PFSK-1 (cell line): Measurements from ENCODE around the gene RASL11A.

Experiments
- FOXP2 ChIP-seq: optimal IDR thresholded peaks from 2 replicates; pipeline ENCODE3; 2011; ENCODE audit warnings: borderline replicate concordance, control low read depth, inconsistent platforms; ENCODE audit not compliant: insufficient read depth; ENCODE audit errors: extremely low read length, extremely low read depth
- POLR2AphosphoS5 ChIP-seq: IDR thresholded peaks from 2 replicates; pipeline ENCODE4 v1.6.1; 2012; ENCODE audit warnings: low read depth, mild to moderate bottlenecking, control low read depth, low read length, moderate library complexity
- SIN3A ChIP-seq: IDR thresholded peaks from 2 replicates; pipeline ENCODE4 v1.6.1; 2012; ENCODE audit warnings: mild to moderate bottlenecking, low read length, moderate library complexity, borderline replicate concordance; ENCODE audit not compliant: insufficient read depth
- TAF1 ChIP-seq: IDR thresholded peaks from 2 replicates; pipeline ENCODE4 v1.6.1; 2012; ENCODE audit warnings: low read length, control low read depth, borderline replicate concordance; ENCODE audit not compliant: insufficient read depth
- TF ChIP-seq, protein P1 (sequence below), 2 experiments: IDR thresholded peaks; 2 replicates each; pipeline versions ENCODE4 v1.6.1 to v1.8.0; 2011 to 2012; ENCODE audit warnings: low read depth in 2 of 2, low read length in 2 of 2, control low read depth in 1 of 2, inconsistent platforms in 1 of 2, mild to moderate bottlenecking in 1 of 2, moderate library complexity in 1 of 2; ENCODE audit not compliant: insufficient read depth in 1 of 2

The RASL11A gene

DNA sequence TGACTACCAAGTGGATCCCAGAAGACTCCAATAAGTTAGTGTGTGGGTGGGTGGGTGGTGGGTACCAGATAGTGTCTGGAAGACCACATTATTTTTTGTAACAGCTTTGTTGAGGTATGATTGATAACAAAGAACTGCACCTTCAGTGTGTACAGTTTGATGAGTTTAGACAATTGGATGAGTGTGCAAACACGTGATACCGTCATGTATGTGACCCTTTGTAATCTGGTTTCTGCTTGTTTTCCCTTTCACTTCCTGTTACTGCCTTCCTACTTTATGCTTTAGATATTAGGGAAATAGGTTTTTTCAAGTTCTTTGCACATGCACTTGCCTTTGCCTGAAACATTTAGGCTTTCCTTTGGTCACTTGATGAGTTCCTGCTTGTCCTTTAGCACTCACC is 10.8 kb upstream of the RASL11A start:
- no peak for TF ChIP-seq SIN3A

DNA sequence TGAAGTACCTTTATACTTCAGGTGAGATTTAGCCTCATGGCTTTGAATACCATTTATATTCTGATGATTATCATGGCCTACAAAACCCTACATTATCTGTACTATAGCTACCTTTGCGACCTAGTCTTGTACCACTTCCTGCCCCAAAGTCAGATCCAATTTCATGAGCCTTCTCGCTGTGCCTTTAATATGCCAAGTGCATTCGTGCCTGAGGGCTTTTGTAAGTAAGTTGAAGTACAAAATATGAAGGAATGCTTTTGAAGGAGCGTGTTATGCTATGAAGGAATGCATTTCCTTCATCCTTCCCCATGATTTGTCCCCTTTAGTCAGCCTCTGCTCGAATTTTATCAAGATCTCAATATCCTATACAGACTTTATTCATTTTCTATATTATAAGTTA is 9.2 kb upstream of the RASL11A start:
- TF ChIP-seq FOXP2 (no peak), SIN3A (no peak), TAF1 (no peak), POLR2AphosphoS5 (no peak)
- TF ChIP-seq, protein P1, sequence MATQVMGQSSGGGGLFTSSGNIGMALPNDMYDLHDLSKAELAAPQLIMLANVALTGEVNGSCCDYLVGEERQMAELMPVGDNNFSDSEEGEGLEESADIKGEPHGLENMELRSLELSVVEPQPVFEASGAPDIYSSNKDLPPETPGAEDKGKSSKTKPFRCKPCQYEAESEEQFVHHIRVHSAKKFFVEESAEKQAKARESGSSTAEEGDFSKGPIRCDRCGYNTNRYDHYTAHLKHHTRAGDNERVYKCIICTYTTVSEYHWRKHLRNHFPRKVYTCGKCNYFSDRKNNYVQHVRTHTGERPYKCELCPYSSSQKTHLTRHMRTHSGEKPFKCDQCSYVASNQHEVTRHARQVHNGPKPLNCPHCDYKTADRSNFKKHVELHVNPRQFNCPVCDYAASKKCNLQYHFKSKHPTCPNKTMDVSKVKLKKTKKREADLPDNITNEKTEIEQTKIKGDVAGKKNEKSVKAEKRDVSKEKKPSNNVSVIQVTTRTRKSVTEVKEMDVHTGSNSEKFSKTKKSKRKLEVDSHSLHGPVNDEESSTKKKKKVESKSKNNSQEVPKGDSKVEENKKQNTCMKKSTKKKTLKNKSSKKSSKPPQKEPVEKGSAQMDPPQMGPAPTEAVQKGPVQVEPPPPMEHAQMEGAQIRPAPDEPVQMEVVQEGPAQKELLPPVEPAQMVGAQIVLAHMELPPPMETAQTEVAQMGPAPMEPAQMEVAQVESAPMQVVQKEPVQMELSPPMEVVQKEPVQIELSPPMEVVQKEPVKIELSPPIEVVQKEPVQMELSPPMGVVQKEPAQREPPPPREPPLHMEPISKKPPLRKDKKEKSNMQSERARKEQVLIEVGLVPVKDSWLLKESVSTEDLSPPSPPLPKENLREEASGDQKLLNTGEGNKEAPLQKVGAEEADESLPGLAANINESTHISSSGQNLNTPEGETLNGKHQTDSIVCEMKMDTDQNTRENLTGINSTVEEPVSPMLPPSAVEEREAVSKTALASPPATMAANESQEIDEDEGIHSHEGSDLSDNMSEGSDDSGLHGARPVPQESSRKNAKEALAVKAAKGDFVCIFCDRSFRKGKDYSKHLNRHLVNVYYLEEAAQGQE (IDR thresholded peaks at IDR 0.05; ENCODE audit: insufficient read depth in 1 of 2, low read depth in 2 of 2, low read length in 2 of 2), result no peak

DNA sequence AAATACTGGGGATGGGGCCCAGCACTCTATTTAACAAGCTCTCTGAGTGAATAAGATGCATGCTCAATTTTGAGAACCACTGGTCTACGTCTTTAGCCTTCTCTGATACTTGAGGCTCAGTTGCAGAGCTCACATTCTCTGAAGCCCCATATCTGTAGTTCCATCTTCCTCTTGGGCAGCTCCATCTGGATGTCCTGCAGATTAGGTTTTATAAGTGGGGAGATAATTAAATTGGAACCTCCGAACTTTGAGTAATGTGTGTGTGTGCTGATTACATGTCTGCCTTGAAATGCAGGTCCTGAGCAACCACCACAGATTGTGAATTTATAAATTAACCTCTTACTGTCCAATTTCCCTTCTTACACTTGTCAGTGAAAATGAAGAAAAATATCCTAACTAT is 7.2 kb upstream of the RASL11A start:
- TF ChIP-seq SIN3A (no peak), TAF1 (no peak), POLR2AphosphoS5 (no peak), FOXP2 (no peak)
- TF ChIP-seq, protein P1 (IDR thresholded peaks at IDR 0.05; ENCODE audit: insufficient read depth in 1 of 2, low read depth in 2 of 2, low read length in 2 of 2), result no peak

DNA sequence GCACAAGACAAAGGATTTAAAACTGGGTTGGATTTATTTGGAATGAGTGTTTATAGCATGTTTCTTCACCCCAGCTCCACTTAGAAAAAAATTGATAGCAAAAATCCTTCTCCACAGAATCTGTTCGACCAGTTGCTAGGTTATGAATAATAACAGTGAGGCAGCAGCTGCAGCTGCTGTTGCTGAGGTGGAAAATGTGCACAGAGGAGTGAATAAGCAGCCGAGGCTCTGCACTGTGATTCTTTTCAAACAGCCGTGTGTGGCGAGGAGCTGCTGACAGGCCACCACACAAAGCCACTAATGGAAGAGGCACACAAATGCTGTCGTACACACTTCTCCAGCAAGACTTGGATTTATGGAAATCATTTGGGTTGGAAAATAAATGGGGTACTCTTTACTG is 6.4 kb upstream of the RASL11A start:
- no peak for TF ChIP-seq POLR2AphosphoS5
- TF ChIP-seq SIN3A, result no peak
- no peak for TF ChIP-seq TAF1
- no peak for TF ChIP-seq FOXP2
- TF ChIP-seq, protein P1 (IDR thresholded peaks at IDR 0.05; ENCODE audit: insufficient read depth in 1 of 2, low read depth in 2 of 2, low read length in 2 of 2), result no peak

DNA sequence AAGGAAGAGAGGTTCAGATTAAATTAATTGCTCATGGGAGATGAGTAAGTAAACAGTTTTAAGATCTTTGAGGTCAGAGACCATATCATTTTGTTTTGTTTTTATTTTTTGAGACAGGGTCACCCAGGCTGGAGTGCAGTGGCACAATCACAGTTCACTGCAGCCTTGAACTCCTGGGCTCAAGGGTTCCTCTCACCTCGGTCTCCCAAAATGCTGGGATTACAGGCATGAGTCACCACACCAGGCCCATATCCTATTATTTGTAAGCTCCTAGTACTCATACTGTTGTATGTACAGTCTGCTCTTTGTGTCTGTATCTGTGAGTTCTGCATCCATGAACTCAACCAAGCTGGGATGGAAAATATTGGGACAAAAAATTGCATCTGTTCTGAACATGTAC is 6.0 kb upstream of the RASL11A start:
- no peak for TF ChIP-seq FOXP2
- TF ChIP-seq TAF1, result no peak
- TF ChIP-seq, protein P1 (IDR thresholded peaks at IDR 0.05; ENCODE audit: insufficient read depth in 1 of 2, low read depth in 2 of 2, low read length in 2 of 2), result no peak
- no peak for TF ChIP-seq SIN3A
- no peak for TF ChIP-seq POLR2AphosphoS5
